AG20443 (cell line): ENCODE results near the gene DZIP3.
"Not testable (repeated sequence)": the region's sequence is repeated elsewhere in the genome, so short reads cannot be mapped to it uniquely, and the experiment has no call there.

Source experiments
- DNase-seq: peaks from one replicate; pipeline ENCODE4 v3.0.0; 2012; ENCODE audit warnings: low spot score, mixed read lengths

DZIP3 gene

GRCh38 chr3:108677811-108678210 is 88.3 kb downstream of the DZIP3 start:
- DNase-seq, result no peak

DNA sequence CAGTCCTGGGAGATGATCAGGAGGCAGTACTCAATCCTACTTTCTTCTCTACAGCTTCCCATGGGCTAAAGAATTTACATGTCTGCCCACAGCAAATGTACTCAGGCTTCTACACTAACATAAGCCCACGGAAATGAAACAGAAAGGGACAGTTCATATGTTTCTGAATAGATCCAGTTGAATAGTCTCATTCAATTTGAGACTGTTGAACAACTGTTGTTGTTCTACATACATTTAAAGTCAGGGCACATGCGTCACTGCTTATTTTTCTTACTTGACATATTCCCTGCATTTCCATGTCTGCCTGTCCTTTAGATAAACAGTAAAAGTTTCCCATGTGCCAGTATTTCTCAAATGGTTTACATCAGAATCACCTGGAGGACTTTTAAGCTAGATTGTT is 102.8 kb downstream of the DZIP3 start:
- not testable (repeated sequence) for DNase-seq

- DNase-seq, result no peak
Measured at GRCh38 chr3:108698461-108698860, 108.9 kb downstream of the DZIP3 start.

- no peak for DNase-seq
Measured at GRCh38 chr3:108705045-108705444, 115.5 kb downstream of the DZIP3 start.

DNA sequence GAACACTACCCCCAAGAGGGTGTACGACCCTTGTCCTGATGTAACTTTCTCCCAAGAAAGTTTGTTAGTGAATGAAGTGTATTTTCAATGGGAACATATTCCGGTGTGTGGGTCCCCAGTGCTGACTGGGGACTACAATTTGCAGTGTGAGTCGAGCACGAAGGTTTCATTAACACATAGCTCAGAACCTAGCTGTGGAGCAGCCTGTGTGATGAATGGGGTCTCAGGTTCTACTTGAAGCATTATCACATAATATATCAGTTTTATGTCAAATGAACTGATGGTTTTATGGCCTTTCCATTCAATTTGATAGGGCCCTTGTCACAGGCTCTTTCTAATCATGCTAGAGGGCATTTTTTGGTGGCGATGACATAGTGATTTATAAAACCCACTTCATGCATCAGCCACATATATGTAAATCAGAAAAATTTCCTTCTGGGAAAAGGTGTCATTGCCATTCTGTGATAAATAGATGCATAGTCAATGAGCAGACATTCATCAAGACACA is 123.5 kb downstream of the DZIP3 start:
- no peak for DNase-seq

DNA sequence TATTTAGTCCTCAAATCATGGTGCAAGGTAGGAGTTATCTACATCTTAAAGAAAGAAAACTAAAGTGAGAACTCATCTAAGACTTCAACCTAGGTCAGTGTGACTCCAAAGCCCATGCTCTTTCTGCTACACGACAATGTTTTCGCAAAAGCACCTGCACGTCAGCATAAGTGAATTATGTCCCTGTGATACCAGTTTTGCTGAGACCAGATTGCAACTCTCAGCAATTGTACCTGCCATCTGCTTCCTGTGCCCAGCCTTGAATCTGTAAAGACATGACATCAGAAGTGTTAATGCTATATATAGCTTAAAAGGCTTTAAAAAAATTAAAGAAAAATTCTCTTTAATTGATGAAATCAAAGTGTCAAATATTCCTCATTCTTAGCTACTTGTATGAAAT is 124.3 kb downstream of the DZIP3 start:
- DNase-seq, result no peak

DNA sequence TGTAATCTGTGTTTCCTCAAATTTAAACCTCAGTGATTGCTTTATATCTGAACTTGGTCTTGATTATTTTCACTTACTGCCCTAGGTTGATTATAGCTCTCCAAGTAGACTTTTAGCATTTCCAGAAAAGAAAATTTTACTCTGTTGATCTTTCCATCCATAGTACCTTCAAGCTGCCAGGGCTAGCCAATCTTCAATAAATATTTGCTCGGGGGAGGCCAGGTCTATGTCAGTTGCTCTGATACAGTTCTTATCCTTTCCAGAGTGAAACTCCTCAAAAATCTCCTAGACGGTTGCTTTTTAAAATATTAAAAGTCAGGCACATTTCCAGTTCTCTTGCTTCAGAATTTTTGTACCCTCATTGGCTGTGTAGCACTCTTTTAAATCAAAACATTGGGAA is 128.9 kb downstream of the DZIP3 start:
- DNase-seq, result no peak

GRCh38 chr3:108719178-108719806 is 129.8 kb downstream of the DZIP3 start:
- DNase-seq, result no peak

- DNase-seq, result no peak
Measured at GRCh38 chr3:108722724-108723123, 133.2 kb downstream of the DZIP3 start.

DNA sequence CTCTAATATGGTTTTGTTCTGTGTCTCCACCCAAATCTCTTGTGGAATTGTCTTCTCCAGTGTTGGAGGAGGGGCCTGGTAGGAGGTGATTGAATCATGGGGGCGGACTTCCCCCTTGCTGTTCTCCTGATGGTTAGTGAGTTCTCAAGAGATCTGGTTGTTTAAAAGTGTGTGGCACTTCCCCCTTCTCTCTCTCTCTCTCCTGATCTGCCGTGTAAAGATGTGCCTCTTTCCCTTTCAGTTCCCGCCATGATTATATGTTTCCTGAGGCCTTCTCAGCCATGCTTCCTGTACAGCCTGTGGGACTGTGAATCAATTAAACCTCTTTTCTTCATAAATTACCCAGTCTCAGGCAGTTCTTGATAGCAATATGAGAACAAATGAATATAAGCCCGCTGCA is 134.6 kb downstream of the DZIP3 start:
- DNase-seq, result no peak

DNA sequence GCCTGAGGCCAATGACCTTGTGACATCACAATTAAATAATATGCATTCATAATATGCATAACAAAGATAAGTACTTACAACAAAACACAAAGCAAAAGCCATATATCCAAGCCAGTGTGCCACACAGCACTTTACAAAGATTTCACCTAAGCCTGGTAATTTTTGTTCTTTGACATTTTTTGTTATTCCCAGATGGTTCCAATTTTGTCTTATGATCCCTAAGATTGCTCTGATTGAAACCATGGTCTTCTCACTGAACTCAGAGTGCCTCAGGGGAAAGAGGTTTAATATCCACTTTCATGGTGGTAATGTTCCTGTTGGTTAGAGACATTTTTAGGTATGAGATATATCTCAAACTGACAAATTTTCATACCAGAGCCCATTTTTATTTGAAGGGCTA is 138.6 kb downstream of the DZIP3 start:
- no peak for DNase-seq

- DNase-seq, result no peak
Measured at GRCh38 chr3:108728934-108729333, 139.4 kb downstream of the DZIP3 start.

GRCh38 chr3:108736821-108737220 is 147.3 kb downstream of the DZIP3 start:
- DNase-seq, result no peak

DNA sequence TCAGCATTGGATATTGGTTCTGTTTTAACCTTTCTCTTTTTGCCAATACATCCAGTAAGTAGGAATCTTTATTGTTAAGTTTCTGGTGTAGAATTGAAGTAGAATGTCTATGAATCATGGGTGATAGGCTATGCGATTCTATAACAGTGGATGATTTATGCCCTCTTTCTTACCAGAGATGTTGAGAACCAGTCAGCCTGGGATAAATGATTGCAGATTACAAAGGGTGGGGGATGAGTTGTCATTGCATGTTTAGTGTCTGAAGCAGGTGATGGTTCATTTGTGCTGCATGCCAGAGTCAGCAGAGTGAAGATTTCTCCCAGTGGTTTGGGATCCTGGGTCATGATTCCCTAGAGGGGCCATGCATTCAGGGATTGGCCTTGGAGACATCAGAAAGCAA is 153.4 kb downstream of the DZIP3 start:
- DNase-seq, result no peak
